ENCODE results near the gene MS4A13.
"Not testable (repeated sequence)": the region's sequence is repeated elsewhere in the genome, so short reads cannot be mapped to it uniquely, and the experiment has no call there.

MS4A13 gene

GRCh38 chr11:60532383-60532782, 17.2 kb downstream of the MS4A13 start:
- DNase-seq = not testable (repeated sequence)

- not testable (repeated sequence) for DNase-seq
These were observed 23.4 kb downstream of the MS4A13 start for GRCh38 chr11:60538627-60539026.

- no peak for DNase-seq
These were observed 28.9 kb downstream of the MS4A13 start for GRCh38 chr11:60544077-60544476.

- DNase-seq = no peak
These were observed 46.1 kb downstream of the MS4A13 start for GRCh38 chr11:60561254-60561653.

GRCh38 chr11:60563553-60564235, 48.5 kb downstream of the MS4A13 start:
- DNase-seq = peak; percentile 76 to 86

- no peak for DNase-seq
These were observed 51.6 kb downstream of the MS4A13 start for GRCh38 chr11:60566776-60567175.

- DNase-seq = no peak
These were observed 55.8 kb downstream of the MS4A13 start for GRCh38 chr11:60570970-60571369.

- DNase-seq = no peak
These were observed 74.4 kb downstream of the MS4A13 start for GRCh38 chr11:60589611-60590010.

Measured in NCI-H524 (cell line).